TTC549 (cell line): Measurements from ENCODE around the gene KCNJ1.

Source experiments
- FAIRE-seq: peaks from 2 replicates; lab custom pipeline; 2012; peaks lifted over from hg19 to GRCh38; lab: Jason Lieb, UNC

KCNJ1 gene

GRCh38 chr11:128881221-128881620, 14.1 kb upstream of the KCNJ1 start:
- no peak for FAIRE-seq

GRCh38 chr11:128879817-128880216, 12.7 kb upstream of the KCNJ1 start:
- FAIRE-seq, result no peak

- no peak for FAIRE-seq
Measured at GRCh38 chr11:128878455-128878854, 11.4 kb upstream of the KCNJ1 start.

GRCh38 chr11:128877726-128878125, 10.6 kb upstream of the KCNJ1 start:
- no peak for FAIRE-seq

- no peak for FAIRE-seq
Measured at GRCh38 chr11:128876133-128876650, 9.1 kb upstream of the KCNJ1 start.

- no peak for FAIRE-seq
Measured at GRCh38 chr11:128874427-128874826, 7.3 kb upstream of the KCNJ1 start.

GRCh38 chr11:128872594-128872993, 5.5 kb upstream of the KCNJ1 start:
- FAIRE-seq, result no peak

GRCh38 chr11:128872094-128872493, 5.0 kb upstream of the KCNJ1 start:
- no peak for FAIRE-seq

- no peak for FAIRE-seq
Measured at GRCh38 chr11:128871168-128871610, 4.1 kb upstream of the KCNJ1 start.

GRCh38 chr11:128868841-128869671, 2.0 kb upstream of the KCNJ1 start:
- no peak for FAIRE-seq

GRCh38 chr11:128865490-128865889, 1.6 kb downstream of the KCNJ1 start:
- FAIRE-seq, result no peak

GRCh38 chr11:128862908-128863660, 4.0 kb downstream of the KCNJ1 start:
- no peak for FAIRE-seq

- FAIRE-seq, result no peak
Measured at GRCh38 chr11:128862406-128862805, 4.7 kb downstream of the KCNJ1 start.

- FAIRE-seq, result no peak
Measured at GRCh38 chr11:128860571-128861361, 6.3 kb downstream of the KCNJ1 start.

GRCh38 chr11:128859563-128860441, 7.3 kb downstream of the KCNJ1 start:
- FAIRE-seq, result no peak

GRCh38 chr11:128857341-128857740, 9.8 kb downstream of the KCNJ1 start:
- FAIRE-seq, result no peak

- FAIRE-seq, result no peak
Measured at GRCh38 chr11:128856241-128856640, 10.9 kb downstream of the KCNJ1 start.

GRCh38 chr11:128854841-128855240, 12.3 kb downstream of the KCNJ1 start:
- FAIRE-seq, result no peak

- FAIRE-seq, result no peak
Measured at GRCh38 chr11:128853559-128853958, 13.5 kb downstream of the KCNJ1 start.

GRCh38 chr11:128852327-128853023, 14.6 kb downstream of the KCNJ1 start:
- FAIRE-seq, result no peak
